Liver (tissue), 9 donors: ENCODE measurements around the gene LMBRD1. TPM values are rescaled to one million over a fixed set of nuclear protein-coding genes. Genes with fewer than 3 reads are reported as not detected.

Experiments used
- DNase-seq: peaks from one replicate; pipeline ENCODE4 v3.0.0-alpha.2; 2017; ENCODE audit warnings: low spot score
- H3K27ac ChIP-seq, 2 donors: one replicate each; pipeline ENCODE4 v1.7.0; 2013; ENCODE audit warnings: inconsistent platforms in 2 of 2, low read length in 2 of 2, control low read depth in 1 of 2, low read depth in 1 of 2, mild to moderate bottlenecking in 1 of 2
- H3K27me3 ChIP-seq, 4 donors: one replicate each; pipeline versions ENCODE4 v1.6.1 to v1.7.0; 2013; ENCODE audit warnings: low read length in 3 of 4, inconsistent platforms in 1 of 4, mild to moderate bottlenecking in 1 of 4, moderate library complexity in 1 of 4; ENCODE audit not compliant: control insufficient read depth in 4 of 4, insufficient read depth in 4 of 4
- H3K36me3 ChIP-seq, 4 donors: one replicate each; pipeline versions ENCODE4 v1.6.1 to v1.7.0; 2013; ENCODE audit warnings: low read length in 3 of 4, mild to moderate bottlenecking in 3 of 4, low read depth in 1 of 4, moderate library complexity in 1 of 4; ENCODE audit not compliant: control insufficient read depth in 4 of 4, insufficient read depth in 3 of 4
- H3K4me1 ChIP-seq, 4 donors: one replicate each; pipeline versions ENCODE4 v1.6.1 to v1.7.0; 2013; ENCODE audit warnings: low read length in 3 of 4, mild to moderate bottlenecking in 3 of 4, moderate library complexity in 1 of 4; ENCODE audit not compliant: control insufficient read depth in 4 of 4, insufficient read depth in 4 of 4
- H3K4me3 ChIP-seq, 3 donors: one replicate each; pipeline versions ENCODE4 v1.6.1 to v1.7.0; 2013; ENCODE audit warnings: low read length in 3 of 3, control low read depth in 1 of 3, low read depth in 1 of 3, mild to moderate bottlenecking in 1 of 3
- H3K9ac ChIP-seq, 2 donors: one replicate each; pipeline ENCODE4 v1.7.0; 2013; ENCODE audit warnings: low read length in 2 of 2, mild to moderate bottlenecking in 2 of 2, moderate library complexity in 2 of 2, control low read depth in 1 of 2, low read depth in 1 of 2
- H3K9me3 ChIP-seq, 4 donors: one replicate each; pipeline versions ENCODE4 v1.6.1 to v1.7.0; 2013; ENCODE audit warnings: low read length in 3 of 4; ENCODE audit not compliant: control insufficient read depth in 4 of 4
- EGR1 ChIP-seq, 2 donors: IDR thresholded peaks; 2 replicates each; pipeline ENCODE4 v1.6.1; 2016 to 2018; ENCODE audit warnings: antibody characterized with exemption in 2 of 2, low read depth in 2 of 2
- FOXA1 ChIP-seq: IDR thresholded peaks from 2 replicates; pipeline ENCODE4 v1.6.1; 2016; ENCODE audit warnings: antibody characterized with exemption
- FOXA2 ChIP-seq: IDR thresholded peaks from 2 replicates; pipeline ENCODE4 v1.6.1; 2016; ENCODE audit warnings: antibody characterized with exemption
- GABPA ChIP-seq, 2 donors: IDR thresholded peaks in 1 of 2; conservative IDR thresholded peaks in 1 of 2; 2 replicates each; pipeline ENCODE4 v1.6.1; 2016; ENCODE audit warnings: antibody characterized with exemption in 2 of 2, mild to moderate bottlenecking in 1 of 2, moderate library complexity in 1 of 2
- HNF4A ChIP-seq, 2 donors: conservative IDR thresholded peaks; 2 replicates each; pipeline ENCODE4 v1.6.1; 2016; ENCODE audit warnings: antibody characterized with exemption in 2 of 2, mild to moderate bottlenecking in 2 of 2
- HNF4G ChIP-seq: IDR thresholded peaks from 2 replicates; pipeline ENCODE4 v1.6.1; 2016; ENCODE audit warnings: antibody characterized with exemption
- JUND ChIP-seq, 2 donors: IDR thresholded peaks; 2 replicates each; pipeline ENCODE4 v1.6.1; 2016; ENCODE audit warnings: antibody characterized with exemption in 2 of 2
- NR2F2 ChIP-seq: IDR thresholded peaks from 2 replicates; pipeline ENCODE4 v1.6.1; 2016; ENCODE audit warnings: antibody characterized with exemption
- RAD21 ChIP-seq, 2 donors: IDR thresholded peaks; 2 replicates each; pipeline ENCODE4 v1.6.1; 2016; ENCODE audit warnings: antibody characterized with exemption in 2 of 2, mild to moderate bottlenecking in 2 of 2
- RXRA ChIP-seq, 2 donors: IDR thresholded peaks; 2 replicates each; pipeline ENCODE4 v1.6.1; 2017 to 2018; ENCODE audit warnings: antibody characterized with exemption in 2 of 2, mild to moderate bottlenecking in 1 of 2
- SP1 ChIP-seq: IDR thresholded peaks from 2 replicates; pipeline ENCODE4 v1.6.1; 2018; ENCODE audit warnings: antibody characterized with exemption, mild to moderate bottlenecking
- TAF1 ChIP-seq: conservative IDR thresholded peaks from 2 replicates; pipeline ENCODE4 v1.6.1; 2016; ENCODE audit warnings: antibody characterized with exemption, mild to moderate bottlenecking
- YY1 ChIP-seq: IDR thresholded peaks from 2 replicates; pipeline ENCODE4 v1.6.1; 2016; ENCODE audit warnings: antibody characterized with exemption, mild to moderate bottlenecking
- WGBS: extraction: QIAGEN DNeasy Blood & Tissue Kit; methylation state at CpG from one replicate; pipeline ENCODE4 v1.1.7; 2013; 5-methylcytosine and 5-hydroxymethylcytosine counted together
- polyA plus RNA-seq, 2 donors: library from polyadenylated mRNA; stranded (reverse) in 1 of 2; unstranded in 1 of 2; fragments of 200-250 nt in 1 of 2; fragments of >200 nt in 1 of 2; fragmentation: Nextera tagmentation in 1 of 2; extraction: Ambion mirVana in 1 of 2; gene quantifications; one replicate each; pipeline versions ENCODE4 v1.2.1 to v1.2.3, GENCODE V29; 2013 to 2015
- total RNA-seq, 2 donors: library from RNA; depleted of rRNA; stranded (reverse); fragments of >200 nt; gene quantifications; one replicate each; pipeline ENCODE4 v1.2.3, GENCODE V29; 2014
- TF ChIP-seq, protein P1 (sequence below): IDR thresholded peaks from 2 replicates; pipeline ENCODE4 v1.6.1; 2016; ENCODE audit warnings: antibody characterized with exemption
- TF ChIP-seq, protein P2 (sequence below): IDR thresholded peaks from 2 replicates; pipeline ENCODE4 v1.6.1; 2016; ENCODE audit warnings: antibody characterized with exemption, mild to moderate bottlenecking
- TF ChIP-seq, protein P3 (sequence below): IDR thresholded peaks from 2 replicates; pipeline ENCODE4 v1.6.1; 2016; ENCODE audit warnings: antibody characterized with exemption
- TF ChIP-seq, protein P4 (sequence below): IDR thresholded peaks from 2 replicates; pipeline ENCODE4 v1.6.1; 2016; ENCODE audit warnings: antibody characterized with exemption
- TF ChIP-seq, protein P5 (sequence below): fragments of 150-350 bp; IDR thresholded peaks from 2 replicates; pipeline ENCODE4 v1.5.1; 2017; ENCODE audit warnings: improper control_type of control experiment, low read depth, low read length; ENCODE audit not compliant: missing input control
- donor health status: healthy.
- donor health status: healthy.
- donor health status: healthy.
- donor health status: healthy.
- donor health status: healthy.

LMBRD1 gene
- total and polyA plus RNA-seq, 4 donors, result 33.2 to 54.5 (median 43.3) TPM

DNA sequence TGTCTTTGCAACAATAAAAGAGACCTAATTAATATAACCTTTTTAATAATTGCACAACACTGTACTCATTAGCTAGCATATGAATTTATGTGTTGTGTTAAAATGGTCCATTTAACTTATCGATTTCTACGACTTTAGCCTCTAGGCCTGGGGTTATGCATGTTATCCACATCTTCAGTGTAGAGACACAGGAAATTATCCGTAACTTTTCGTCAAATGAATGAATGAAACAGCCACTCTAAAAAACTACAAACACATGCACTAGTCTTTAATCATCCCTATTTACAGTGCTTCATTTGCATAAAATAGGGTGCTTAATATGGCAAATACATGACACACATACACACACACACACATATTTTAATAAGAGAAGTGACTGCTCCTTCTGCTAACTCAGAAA, 22.3 kb upstream of the LMBRD1 start:
- H3K9ac ChIP-seq, result no peak overlapping the region
- TF ChIP-seq TAF1 (no peak), EGR1 (IDR thresholded peaks at IDR 0.05; ENCODE audit: low read depth in 2 of 2) (no peak), RAD21 (IDR thresholded peaks at IDR 0.05) (no peak), NR2F2 (no peak), RXRA (IDR thresholded peaks at IDR 0.05) (no peak), YY1 (no peak), SP1 (no peak)
- TF ChIP-seq, protein P1, sequence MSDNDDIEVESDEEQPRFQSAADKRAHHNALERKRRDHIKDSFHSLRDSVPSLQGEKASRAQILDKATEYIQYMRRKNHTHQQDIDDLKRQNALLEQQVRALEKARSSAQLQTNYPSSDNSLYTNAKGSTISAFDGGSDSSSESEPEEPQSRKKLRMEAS, result no peak
- TF ChIP-seq, protein P2, sequence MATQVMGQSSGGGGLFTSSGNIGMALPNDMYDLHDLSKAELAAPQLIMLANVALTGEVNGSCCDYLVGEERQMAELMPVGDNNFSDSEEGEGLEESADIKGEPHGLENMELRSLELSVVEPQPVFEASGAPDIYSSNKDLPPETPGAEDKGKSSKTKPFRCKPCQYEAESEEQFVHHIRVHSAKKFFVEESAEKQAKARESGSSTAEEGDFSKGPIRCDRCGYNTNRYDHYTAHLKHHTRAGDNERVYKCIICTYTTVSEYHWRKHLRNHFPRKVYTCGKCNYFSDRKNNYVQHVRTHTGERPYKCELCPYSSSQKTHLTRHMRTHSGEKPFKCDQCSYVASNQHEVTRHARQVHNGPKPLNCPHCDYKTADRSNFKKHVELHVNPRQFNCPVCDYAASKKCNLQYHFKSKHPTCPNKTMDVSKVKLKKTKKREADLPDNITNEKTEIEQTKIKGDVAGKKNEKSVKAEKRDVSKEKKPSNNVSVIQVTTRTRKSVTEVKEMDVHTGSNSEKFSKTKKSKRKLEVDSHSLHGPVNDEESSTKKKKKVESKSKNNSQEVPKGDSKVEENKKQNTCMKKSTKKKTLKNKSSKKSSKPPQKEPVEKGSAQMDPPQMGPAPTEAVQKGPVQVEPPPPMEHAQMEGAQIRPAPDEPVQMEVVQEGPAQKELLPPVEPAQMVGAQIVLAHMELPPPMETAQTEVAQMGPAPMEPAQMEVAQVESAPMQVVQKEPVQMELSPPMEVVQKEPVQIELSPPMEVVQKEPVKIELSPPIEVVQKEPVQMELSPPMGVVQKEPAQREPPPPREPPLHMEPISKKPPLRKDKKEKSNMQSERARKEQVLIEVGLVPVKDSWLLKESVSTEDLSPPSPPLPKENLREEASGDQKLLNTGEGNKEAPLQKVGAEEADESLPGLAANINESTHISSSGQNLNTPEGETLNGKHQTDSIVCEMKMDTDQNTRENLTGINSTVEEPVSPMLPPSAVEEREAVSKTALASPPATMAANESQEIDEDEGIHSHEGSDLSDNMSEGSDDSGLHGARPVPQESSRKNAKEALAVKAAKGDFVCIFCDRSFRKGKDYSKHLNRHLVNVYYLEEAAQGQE, result no peak
- TF ChIP-seq, protein P3, sequence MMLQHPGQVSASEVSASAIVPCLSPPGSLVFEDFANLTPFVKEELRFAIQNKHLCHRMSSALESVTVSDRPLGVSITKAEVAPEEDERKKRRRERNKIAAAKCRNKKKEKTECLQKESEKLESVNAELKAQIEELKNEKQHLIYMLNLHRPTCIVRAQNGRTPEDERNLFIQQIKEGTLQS, result no peak
- 98% methylated on average over 4 of the region's 4 CpGs for WGBS
- H3K36me3 ChIP-seq, result no peaks in the 10 kb centered on the region
- no peak overlapping the region for H3K4me3 ChIP-seq
- peaks cover 3 to 12% (median 5%) of the 10 kb centered on the region in 4 donors for H3K4me1 ChIP-seq
- H3K9me3 ChIP-seq, result no peaks in the 10 kb centered on the region
- H3K27me3 ChIP-seq, result no peaks in the 10 kb centered on the region
- no peak overlapping the region for H3K27ac ChIP-seq
- DNase-seq, result no peak

DNA sequence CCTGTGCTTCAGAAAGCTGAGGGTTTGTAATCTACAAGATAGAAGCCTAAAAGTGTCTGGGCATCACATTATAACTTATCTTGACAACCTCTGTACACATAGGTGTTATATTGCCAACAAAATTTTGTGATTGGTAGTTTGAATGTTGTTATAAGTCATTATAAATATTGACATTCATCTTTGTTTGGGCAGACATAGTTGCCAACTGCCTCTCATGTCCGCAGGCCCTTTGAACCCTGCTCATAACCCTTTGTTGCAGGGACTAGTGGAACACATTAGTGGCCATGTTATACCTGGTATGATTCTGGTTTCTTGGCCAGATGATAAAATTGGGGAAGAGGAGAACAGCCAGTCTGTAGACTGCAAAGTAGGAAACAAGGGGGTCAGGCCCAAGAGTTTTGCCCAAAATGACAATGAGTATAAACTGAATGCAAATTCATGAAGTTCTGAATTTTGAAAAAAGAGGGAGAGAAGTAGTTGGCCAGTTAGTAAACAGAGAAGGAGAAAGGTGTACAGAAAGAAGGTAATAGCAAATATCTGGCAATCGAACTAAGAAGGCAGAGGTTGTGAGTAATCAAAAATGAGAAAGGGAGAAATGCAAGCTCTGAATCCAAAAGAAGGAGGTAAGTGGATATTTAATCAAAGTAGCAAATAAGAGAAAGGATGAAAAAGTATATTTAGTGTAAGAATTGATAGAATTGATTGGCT, 21.6 kb upstream of the LMBRD1 start:
- peak in 1 of 2 donors; percentile 29 for TF ChIP-seq RAD21 (IDR thresholded peaks at IDR 0.05)
- TF ChIP-seq, protein P1, result no peak
- peak; percentile 78 to 84 for TF ChIP-seq RXRA (IDR thresholded peaks at IDR 0.05)
- TF ChIP-seq, protein P4, sequence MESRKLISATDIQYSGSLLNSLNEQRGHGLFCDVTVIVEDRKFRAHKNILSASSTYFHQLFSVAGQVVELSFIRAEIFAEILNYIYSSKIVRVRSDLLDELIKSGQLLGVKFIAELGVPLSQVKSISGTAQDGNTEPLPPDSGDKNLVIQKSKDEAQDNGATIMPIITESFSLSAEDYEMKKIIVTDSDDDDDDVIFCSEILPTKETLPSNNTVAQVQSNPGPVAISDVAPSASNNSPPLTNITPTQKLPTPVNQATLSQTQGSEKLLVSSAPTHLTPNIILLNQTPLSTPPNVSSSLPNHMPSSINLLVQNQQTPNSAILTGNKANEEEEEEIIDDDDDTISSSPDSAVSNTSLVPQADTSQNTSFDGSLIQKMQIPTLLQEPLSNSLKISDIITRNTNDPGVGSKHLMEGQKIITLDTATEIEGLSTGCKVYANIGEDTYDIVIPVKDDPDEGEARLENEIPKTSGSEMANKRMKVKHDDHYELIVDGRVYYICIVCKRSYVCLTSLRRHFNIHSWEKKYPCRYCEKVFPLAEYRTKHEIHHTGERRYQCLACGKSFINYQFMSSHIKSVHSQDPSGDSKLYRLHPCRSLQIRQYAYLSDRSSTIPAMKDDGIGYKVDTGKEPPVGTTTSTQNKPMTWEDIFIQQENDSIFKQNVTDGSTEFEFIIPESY, result peak; percentile 45
- TF ChIP-seq FOXA1, result peak; percentile 41
- TF ChIP-seq YY1, result peak; percentile 90
- TF ChIP-seq HNF4G, result peak; percentile 36
- no peak for TF ChIP-seq EGR1 (IDR thresholded peaks at IDR 0.05; ENCODE audit: low read depth in 2 of 2)
- TF ChIP-seq FOXA2, result peak; percentile 74
- peak; percentile 53 for TF ChIP-seq SP1
- no peak for TF ChIP-seq JUND (IDR thresholded peaks at IDR 0.05)
- TF ChIP-seq, protein P5, sequence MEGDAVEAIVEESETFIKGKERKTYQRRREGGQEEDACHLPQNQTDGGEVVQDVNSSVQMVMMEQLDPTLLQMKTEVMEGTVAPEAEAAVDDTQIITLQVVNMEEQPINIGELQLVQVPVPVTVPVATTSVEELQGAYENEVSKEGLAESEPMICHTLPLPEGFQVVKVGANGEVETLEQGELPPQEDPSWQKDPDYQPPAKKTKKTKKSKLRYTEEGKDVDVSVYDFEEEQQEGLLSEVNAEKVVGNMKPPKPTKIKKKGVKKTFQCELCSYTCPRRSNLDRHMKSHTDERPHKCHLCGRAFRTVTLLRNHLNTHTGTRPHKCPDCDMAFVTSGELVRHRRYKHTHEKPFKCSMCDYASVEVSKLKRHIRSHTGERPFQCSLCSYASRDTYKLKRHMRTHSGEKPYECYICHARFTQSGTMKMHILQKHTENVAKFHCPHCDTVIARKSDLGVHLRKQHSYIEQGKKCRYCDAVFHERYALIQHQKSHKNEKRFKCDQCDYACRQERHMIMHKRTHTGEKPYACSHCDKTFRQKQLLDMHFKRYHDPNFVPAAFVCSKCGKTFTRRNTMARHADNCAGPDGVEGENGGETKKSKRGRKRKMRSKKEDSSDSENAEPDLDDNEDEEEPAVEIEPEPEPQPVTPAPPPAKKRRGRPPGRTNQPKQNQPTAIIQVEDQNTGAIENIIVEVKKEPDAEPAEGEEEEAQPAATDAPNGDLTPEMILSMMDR, result no peak
- TF ChIP-seq, protein P2, result peak; percentile 17
- TF ChIP-seq, protein P3, result no peak
- peak; percentile 70 to 74 for TF ChIP-seq HNF4A (conservative IDR thresholded peaks at IDR 0.05)
- no peak for TF ChIP-seq TAF1
- no peak for TF ChIP-seq NR2F2
- TF ChIP-seq GABPA (IDR thresholded peaks at IDR 0.05 in 1 of 2, conservative IDR thresholded peaks at IDR 0.05 in 1 of 2), result no peak
- WGBS, result 39% methylated on average over 2 of the region's 2 CpGs
- Histone ChIP-seq H3K27ac (peak overlapping the region in 1 of 2 donors; percentile 1), H3K4me3 (no peak overlapping the region), H3K36me3 (no peaks in the 10 kb centered on the region), H3K4me1 (peaks cover 3 to 12% (median 5%) of the 10 kb centered on the region in 4 donors), H3K9ac (no peak overlapping the region), H3K9me3 (no peaks in the 10 kb centered on the region), H3K27me3 (no peaks in the 10 kb centered on the region)
- DNase-seq, result no peak
